Keratinocyte (primary cell): ENCODE measurements around the gene FAM72C.
"Not testable (repeated sequence)": the region's sequence is repeated elsewhere in the genome, so short reads cannot be mapped to it uniquely, and the experiment has no call there.

Source experiments
- CTCF ChIP-seq, 3 experiments: IDR thresholded peaks in 1 of 3; conservative IDR thresholded peaks in 1 of 3; optimal IDR thresholded peaks in 1 of 3; 2 replicates in 2 of 3; 3 replicates in 1 of 3; pipeline versions ENCODE3 to v1.5.1; 2011; ENCODE audit warnings: low read length in 3 of 3, mild to moderate bottlenecking in 3 of 3, moderate library complexity in 2 of 3, control low read depth in 1 of 3, inconsistent platforms in 1 of 3; ENCODE audit not compliant: insufficient read depth in 2 of 3; ENCODE audit errors: extremely low read depth in 1 of 3
- EZH2 ChIP-seq: IDR thresholded peaks from one replicate; pipeline ENCODE4 v1.6.1; 2012; ENCODE audit warnings: inconsistent platforms, mild to moderate bottlenecking, low read length, moderate library complexity

- not testable (repeated sequence) for TF ChIP-seq CTCF (optimal IDR thresholded peaks at IDR 0.05 in 1 of 3, IDR thresholded peaks at IDR 0.05 in 1 of 3, conservative IDR thresholded peaks at IDR 0.05 in 1 of 3; ENCODE audit: extremely low read depth in 1 of 3, insufficient read depth in 2 of 3, low read length in 3 of 3); EZH2
Measured at GRCh38 chr1:143943319-143943978, 28.3 kb downstream of the FAM72C start.
